ENCODE measurements around the gene OR6Q1.
"Not testable (repeated sequence)": the region's sequence is repeated elsewhere in the genome, so short reads cannot be mapped to it uniquely, and the experiment has no call there.

Gene OR6Q1, protein sequence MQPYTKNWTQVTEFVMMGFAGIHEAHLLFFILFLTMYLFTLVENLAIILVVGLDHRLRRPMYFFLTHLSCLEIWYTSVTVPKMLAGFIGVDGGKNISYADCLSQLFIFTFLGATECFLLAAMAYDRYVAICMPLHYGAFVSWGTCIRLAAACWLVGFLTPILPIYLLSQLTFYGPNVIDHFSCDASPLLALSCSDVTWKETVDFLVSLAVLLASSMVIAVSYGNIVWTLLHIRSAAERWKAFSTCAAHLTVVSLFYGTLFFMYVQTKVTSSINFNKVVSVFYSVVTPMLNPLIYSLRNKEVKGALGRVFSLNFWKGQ

GRCh38 chr11:58030653-58031052 lies at the start of gene OR6Q1:
TSS of gene OR6Q1 (plus strand) at chr11:58030953. CDS start at chr11:58030953, 0 bp downstream.
- no peak for DNase-seq

DNA sequence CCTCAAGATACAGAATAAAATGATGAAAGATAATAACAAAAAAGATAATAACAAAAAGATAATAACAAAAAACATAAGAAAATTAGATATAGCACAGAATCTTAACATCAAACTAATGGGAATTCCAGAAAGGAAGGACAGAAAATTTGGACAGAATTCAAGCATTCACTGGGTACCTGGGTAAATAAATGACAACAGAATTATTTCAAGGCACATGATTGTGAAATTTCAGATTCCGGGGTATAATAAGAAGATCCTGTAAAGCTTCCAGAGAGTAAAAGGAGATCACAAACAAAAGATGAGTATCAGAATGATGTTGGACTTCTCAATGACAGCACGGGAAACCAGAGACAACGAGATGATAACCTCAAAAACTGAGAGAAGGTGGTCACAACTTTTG lies 49.2 kb upstream of the OR6Q1 start:
- no peak for DNase-seq

DNA sequence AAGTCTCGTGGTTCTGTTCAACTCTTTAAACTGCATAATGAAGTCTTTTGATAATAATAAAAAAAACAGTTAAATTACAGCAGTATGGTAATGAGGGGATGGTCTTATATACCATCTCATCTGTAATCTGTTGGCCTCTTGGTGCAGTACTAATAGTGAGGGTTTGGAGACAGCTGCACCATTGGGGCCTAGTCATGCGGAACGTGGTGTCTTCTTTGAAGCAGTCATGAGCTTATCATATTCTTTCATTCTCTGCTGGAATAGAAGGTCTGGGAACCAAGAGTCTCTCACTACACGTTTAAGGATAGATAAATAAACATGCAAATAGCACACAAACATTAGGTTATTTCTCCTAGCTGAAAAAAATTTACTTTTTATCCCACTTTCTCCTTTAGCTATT lies 48.0 kb upstream of the OR6Q1 start:
- no peak for DNase-seq

DNA sequence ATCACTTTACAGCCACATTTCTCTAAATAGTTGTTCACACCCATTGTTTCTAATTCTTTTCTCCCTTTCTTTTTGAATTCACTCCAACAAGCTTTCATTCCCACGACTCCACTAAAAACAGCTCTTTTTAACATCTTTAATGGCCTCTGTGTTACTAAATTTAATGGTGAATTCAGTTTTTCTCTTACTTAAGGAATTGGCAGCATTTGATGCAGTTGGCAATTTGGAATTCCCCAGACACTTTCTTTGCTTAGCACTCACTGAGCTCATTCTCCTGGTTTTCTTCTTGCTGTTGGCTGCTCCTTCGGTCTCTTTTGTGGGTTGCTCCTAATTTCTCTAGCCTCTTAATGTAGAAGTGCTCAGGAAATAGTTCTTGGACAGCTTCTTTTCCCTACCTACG lies 47.6 kb upstream of the OR6Q1 start:
- DNase-seq: no peak

GRCh38 chr11:57999523-57999922 lies 31.2 kb upstream of the OR6Q1 start:
- DNase-seq: not testable (repeated sequence)

- not testable (repeated sequence) for DNase-seq
These were observed 30.7 kb upstream of the OR6Q1 start for GRCh38 chr11:58000021-58000420.

DNA sequence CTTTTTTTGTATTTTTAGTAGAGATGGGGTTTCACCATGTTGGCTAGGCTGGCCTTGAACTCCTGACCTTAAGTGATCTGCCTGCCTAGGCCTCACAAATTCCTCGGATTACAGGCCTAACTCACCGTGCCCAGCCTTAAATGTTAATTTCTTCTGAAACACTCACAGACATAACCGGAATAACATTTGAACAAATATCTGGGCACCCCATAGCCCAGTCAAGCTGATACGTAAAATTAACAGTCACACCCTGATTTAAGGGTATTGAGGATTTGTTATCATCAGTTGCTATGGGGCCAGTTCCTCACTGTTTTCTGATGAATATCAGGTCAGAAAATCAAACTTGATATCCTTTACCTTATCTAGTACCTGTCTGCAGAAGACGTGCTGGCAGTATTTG lies 30.1 kb upstream of the OR6Q1 start:
- no peak for DNase-seq

DNA sequence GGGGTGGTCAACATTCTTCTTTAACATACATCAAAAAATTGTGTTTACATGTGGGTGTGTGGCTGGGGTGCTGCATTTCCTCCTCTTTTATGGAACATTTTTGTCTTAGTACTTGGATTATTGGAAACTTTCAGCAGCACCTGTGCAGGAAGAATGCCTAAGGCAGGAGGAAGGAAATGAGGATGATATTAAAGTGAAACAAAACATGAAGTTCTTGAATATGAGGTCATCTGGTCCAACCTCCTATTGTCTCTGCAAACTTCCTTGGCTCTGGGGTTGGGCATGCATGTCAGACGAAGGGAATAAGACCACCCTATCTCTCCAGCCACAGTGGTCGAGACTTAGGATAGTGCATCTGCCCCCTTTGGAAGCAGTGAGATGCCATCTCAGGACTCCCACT lies 27.7 kb upstream of the OR6Q1 start:
- no peak for DNase-seq

DNA sequence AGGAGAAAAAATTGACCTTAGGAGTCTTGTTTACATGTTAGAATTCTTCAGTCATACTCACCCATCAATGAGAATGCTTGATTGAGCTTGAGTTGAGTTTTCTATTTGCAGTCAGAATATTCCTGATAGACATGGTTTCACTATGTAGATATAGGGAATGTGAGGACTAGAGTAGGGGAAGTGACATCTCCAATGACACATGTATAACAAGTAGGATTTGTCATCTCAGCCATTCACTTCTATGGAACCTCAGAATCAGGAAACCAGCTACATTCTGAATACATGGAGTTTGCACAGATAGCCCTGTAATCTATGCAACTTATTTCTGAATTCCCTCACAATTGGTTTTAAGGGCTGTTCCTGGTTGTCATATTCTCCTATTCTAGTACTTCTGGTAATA lies 27.2 kb upstream of the OR6Q1 start:
- DNase-seq: no peak

DNA sequence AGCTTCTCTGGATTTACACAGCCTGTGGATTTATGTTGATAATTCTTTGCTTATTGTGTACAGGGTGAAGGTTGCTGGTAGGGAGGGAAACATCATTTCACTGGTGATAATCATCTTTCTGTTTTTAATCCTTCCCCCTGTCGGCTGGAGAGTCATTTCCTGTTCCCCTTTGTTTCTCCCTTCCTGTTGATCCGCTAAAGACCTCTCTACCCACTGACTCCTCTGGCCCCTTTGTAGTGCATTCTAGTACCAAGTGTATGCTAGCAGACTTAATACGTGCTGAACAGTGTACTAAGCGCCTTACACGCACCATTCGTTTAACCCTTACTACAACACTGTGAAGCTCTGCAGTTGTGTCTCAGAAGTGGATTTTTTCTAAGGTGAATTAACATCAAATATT lies 26.1 kb upstream of the OR6Q1 start:
- DNase-seq: no peak

- no peak for DNase-seq
These were observed 23.8 kb upstream of the OR6Q1 start for GRCh38 chr11:58006940-58007339.

- no peak for DNase-seq
These were observed 19.0 kb upstream of the OR6Q1 start for GRCh38 chr11:58011771-58012170.

DNA sequence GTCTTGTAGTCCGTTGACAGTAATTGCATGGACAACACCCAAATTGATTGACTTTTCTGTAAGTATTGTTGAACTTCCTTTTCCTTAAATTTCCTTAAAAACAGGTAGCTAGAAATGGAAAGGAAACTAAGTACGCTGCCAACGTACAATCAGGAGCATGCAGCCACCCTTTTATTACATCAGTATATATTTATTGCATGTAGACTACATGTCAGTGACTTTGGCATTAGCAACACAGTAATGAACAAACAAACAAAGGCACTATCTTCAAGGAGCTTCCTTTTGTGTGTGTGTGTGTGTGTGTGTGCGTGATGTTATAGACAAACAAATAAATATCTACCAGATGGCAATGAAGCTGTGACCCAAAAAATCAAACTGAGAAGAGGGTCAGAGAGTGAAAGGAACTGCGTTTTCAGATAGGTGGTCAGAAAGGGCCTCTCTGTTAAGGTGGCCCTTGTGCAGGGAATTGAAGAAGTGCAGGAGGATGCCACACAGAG lies 7.3 kb upstream of the OR6Q1 start, which contains the start of gene OR9Q1:
Gene OR9Q1, plus strand, starts transcription at position 447 of the 497 bp plus-strand sequence. CDS start 155,564 bp downstream, outside the sequence.
- DNase-seq: no peak

- no peak for DNase-seq
These were observed 6.1 kb upstream of the OR6Q1 start for GRCh38 chr11:58024601-58025091.

DNA sequence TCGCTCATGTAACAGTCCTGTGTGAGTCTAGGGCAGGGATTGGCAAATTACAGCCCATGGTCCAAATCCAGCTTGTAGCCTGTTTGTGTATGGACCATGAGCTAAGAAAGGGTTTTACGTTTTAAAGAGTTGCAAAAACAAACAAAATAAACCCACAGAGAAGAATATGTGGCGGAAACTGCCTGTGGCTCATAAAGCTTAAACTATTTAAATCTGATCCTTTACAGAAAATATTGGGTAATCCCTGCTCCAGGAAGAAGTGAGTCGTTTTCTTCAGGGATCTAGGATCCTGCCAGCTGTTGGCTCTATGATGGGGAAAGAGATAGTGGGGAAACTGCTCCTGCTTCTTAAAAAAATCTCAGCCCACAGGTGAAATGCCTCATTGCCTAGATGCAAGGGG lies 3.4 kb upstream of the OR6Q1 start:
- no peak for DNase-seq

DNA sequence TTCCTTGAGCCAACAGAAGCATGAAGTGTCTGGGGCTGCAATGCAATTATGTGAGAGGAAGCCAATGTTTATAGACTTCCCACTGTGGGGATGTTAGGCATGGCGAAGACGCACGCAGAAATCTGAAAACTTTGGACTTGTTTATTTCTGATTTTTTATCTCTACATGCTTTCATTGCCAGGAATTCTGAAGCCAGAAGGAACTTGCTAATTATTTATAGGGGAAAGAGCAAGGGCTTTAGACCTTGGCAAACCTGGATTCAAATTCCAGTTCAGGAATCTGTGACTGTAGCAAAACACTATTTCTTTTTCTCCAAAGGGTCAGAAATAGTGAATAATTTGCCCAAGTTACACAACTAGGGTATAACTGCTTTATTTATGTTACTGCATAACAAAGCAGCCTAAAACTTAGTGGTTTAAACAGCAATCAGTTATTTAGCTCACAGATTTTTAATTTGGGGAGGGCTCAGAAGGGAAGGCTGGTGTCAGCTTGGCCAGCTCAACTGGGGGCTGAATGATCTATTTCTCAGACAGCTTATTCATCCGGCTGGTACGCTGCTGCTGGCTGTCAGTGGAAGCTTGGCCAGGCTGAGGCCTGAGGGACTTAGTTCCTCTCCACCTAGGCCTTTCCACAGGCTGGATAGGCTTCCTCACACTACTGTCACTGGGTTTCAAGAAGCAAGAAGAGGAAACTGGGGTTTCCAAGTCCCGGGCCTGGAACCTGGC lies 1.9 kb upstream of the OR6Q1 start:
- DNase-seq: no peak

DNA sequence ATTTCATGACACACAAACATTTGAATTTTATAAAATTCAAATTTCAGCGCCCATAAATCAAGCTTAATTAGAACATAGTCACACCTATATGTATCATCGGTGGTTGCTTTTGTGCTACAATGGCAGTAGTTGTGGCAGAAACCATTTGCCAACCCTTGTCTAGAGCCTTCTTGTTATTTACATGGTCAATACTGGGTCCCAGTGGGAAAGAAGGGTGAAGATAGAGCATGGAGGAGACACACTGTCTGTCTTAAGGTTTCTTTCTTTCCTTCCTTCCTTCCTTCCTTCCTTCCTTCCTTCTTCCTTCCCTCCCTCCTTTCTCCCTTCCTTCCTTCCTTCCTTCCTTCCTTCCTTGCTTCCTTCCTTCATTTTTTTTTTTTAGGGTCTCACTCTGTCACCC lies 3.7 kb downstream of the OR6Q1 start:
- no peak for DNase-seq

DNA sequence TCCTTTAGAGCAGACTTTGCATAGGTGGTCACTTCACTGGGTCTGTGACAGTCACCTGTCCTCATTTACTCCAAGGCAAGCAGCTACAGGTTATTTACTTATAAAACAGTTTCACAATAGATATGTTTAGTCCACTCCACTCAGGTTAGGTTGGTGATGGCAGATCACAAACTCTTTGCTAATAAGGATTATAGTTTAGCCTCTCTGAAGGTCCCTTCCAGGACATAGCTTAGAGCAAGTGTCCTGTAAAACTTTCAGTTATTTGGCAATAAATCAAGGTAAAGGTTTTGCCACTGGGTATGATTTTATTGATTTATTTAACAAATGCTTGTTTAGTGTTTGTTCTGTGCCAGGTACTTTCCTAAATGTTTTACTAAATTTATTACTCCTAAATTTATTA lies 8.8 kb downstream of the OR6Q1 start:
- DNase-seq: no peak

DNA sequence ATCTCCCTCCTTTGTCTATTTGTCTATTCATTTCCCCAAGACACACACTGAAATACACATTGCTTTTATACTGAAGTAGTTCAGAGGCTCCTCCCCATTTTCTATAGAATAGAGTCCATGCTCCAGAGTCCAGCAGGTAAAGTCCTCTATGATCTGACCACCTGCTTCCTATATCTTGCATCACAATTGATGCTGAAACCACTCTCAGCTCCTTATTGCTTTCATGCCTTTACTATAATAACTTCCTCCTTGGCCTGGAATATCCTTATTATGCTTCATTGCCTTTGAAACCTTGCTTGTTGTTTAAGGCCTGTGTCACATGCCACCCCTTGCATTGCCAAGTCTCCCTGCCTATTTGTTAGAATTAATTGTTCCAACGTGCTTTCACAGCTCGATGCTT lies 12.6 kb downstream of the OR6Q1 start:
- no peak for DNase-seq

DNA sequence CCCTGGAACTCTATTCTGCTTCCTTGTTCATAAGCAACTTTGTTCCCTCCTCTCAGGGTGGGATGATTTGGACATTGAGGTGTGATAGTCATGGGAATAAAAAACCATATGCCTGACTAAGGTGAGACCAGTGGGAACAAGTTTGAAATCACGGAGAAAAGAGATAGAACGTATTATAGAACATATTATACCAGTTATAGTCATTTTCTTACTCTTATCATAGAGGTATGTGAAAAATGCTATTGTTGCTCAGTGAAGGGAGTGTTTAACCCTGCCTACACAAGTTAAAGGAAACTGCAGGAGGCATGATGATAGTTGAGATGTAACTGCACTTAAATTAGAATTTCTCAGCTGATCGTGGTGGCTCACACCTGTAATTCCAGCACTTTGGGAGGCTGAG lies 15.5 kb downstream of the OR6Q1 start:
- DNase-seq: no peak

- no peak for DNase-seq
These were observed 17.1 kb downstream of the OR6Q1 start for GRCh38 chr11:58047818-58048217.

- DNase-seq: no peak
These were observed 25.2 kb downstream of the OR6Q1 start for GRCh38 chr11:58055806-58056401.

GRCh38 chr11:58057481-58057880 lies 26.7 kb downstream of the OR6Q1 start:
- DNase-seq: no peak
